T-helper 9 cell (primary cell): ENCODE data around the gene TMEM163.

Experiments used
- DNase-seq: peaks from one replicate; pipeline ENCODE4 v3.0.0-alpha.2; 2020

The TMEM163 gene

GRCh38 chr2:134452042-134452733 is 266.6 kb downstream of the TMEM163 start:
- no peak for DNase-seq

GRCh38 chr2:134451347-134451630 is 267.5 kb downstream of the TMEM163 start:
- DNase-seq, result no peak

- no peak for DNase-seq
Observed at GRCh38 chr2:134449751-134450513, 268.9 kb downstream of the TMEM163 start.

DNA sequence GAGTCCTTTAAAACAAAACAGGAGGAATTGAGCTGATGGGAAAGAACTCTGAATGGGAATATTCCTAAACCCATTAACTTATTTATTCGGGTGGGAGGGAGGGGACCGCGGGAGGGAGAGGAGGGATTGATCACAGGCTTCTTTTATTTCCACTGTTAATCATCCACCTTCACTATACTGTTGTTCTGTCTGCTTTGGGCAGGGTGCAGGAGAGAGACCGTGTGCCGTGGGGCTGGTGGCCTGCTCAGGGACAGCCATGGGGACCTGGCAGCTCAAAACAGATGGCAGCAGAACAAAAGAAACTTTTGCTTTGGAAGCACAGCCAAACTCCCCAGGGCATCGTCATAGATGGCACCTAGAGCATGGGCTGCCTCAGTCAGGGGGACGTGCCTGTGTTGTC is 269.6 kb downstream of the TMEM163 start:
- no peak for DNase-seq

DNA sequence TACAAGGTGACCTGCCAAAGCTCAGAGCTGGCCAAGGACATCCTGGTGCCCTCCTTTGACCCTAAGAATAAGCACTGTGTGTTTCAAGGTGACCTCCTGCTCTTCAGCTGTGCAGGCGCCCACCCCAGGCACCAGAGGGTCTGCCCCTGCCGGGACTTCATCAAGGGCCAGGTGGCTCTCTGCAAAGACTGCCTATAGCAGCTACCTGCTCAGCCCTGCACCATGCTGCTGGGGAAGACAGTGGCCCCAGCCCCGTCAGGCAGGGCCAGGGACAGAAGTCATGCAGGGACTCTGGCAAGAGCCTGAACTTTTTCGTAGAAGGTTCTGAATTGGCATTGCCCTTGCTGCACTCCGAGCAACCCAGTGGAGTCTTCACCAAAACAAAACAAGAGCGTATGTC is 270.1 kb downstream of the TMEM163 start:
- no peak for DNase-seq

- no peak for DNase-seq
Observed at GRCh38 chr2:134447669-134448068, 271.1 kb downstream of the TMEM163 start.

- DNase-seq, result no peak
Observed at GRCh38 chr2:134446383-134447017, 272.3 kb downstream of the TMEM163 start.

DNA sequence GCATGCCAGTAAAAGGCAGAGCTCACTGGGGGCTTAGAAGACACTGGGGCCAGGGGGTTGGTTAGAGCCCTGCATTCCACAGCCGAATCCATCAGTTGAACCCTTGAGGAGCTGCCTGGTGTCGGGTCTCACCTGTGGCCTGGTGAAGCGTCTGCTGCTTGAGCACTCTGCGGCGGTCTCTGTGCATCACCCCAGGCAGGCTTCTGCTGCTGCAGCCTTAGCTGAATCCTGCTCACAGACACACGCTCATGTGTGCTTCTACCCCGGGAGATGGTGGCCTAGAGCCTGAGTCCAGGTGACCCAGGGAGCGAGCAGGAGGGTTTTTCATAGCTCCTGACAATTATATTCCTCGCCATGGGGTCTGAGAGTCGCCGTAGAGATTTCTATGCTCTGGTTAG is 272.8 kb downstream of the TMEM163 start:
- no peak for DNase-seq

DNA sequence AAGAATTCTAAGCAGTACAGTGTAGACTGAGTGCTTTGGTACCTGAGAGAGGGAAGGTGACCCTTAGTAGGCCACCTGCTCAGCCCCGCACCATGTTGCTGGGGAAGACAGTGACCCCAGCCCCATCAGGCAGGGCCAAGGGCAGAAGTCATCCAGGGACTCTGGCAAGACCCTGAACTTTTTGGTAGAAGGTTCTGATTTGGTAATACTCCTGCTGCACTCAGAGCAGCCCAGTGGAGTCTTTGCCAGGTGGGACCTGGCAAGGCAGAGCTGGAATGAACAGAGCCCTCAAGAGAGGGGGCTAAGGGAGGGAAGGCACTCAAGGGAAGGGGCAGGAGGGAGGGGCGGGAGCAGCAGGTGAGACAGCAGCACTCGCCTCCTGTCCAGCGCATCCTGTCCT is 273.7 kb downstream of the TMEM163 start:
- no peak for DNase-seq

DNA sequence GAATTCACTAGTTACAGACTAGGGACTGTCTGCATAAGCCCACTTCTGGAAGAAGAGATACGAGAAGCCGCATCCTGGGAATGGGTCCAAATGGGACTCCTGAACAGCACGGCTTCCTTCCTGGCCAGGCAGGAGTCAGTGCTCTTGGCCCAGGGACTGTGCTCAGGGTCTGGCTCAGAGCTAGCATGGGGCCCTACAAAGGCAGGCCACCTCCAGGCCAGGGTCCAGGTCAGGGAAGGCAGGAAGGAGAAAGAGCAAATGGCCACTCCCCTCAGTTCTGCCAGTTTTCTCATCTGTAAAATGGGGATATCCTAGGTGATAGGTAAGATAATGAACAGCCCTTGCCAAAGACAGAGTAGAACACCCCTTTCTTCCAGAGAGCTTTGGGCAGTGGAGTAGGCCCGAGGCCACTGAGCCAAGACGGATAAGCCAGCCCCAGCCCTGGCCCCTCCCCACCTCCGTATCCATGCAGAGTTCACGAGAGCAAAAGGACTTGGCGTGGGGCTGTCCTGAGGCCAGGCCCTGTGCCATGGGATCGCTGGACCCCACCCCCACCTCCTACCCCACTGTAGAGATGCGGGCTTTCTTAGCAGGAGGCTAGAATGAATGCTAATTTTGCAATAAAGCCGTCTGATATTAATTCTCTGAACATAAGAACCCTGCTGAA is 274.9 kb downstream of the TMEM163 start:
- no peak for DNase-seq

GRCh38 chr2:134441153-134441863 is 277.5 kb downstream of the TMEM163 start:
- DNase-seq, result no peak

- no peak for DNase-seq
Observed at GRCh38 chr2:134440336-134440909, 278.4 kb downstream of the TMEM163 start.

DNA sequence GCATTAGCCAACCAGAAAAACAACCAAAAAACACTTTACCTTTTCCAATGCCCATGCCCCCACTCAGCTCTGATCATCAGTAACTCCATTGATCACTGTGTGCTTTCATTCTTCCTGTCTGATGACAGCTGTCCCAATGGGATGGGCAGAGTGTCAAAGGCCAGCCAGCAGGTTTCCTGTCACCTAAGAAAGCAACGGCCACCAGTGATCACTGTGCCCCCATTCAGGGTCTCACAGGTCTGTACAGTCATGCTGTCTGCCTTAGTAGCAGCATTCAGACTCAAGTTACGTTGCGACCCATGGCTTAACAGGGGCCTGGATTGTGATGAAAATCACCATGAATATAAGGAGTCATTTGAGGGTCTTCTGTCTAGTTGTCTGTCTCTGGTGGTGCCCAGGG is 280.4 kb downstream of the TMEM163 start:
- no peak for DNase-seq

GRCh38 chr2:134436706-134437105 is 282.1 kb downstream of the TMEM163 start:
- DNase-seq, result no peak

DNA sequence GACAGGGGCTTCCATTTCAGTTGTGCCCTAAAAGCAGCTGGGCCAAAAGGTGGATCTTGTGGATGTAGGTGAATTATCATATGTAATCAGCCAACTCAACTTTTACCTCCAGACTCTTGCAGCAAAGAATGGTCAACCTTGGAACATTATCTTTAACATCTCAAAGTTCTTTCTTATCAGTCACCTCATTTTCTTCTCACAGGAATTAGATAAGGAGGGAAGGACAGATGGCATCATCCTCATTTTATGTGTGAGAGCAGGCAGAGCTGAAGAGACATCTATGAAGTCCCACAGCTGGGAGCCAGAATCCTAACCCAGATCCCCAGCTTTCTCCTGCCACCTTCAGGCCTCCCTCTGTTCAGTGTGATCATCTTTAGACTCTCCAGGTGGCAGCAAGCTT is 282.9 kb downstream of the TMEM163 start:
- DNase-seq, result no peak

DNA sequence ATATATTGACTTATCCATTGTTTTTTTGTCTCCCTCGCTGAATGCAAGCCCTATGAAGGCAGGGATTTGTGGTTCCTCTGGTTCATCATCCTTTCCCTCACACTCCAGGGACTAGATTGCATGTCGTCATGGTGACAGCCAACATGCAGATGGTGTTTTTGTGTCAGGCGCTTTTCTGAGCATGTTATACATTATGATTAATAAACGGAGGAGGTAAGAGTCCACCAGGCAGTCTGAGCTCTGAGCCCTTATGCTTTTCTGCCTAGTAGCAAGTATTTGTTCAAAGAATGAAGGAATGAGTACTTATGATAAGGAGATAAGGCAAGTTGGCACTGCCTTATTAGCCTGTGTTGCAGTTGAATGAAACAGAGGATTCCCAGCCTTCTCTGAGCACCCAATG is 283.3 kb downstream of the TMEM163 start:
- no peak for DNase-seq

- no peak for DNase-seq
Observed at GRCh38 chr2:134433979-134434378, 284.8 kb downstream of the TMEM163 start.

DNA sequence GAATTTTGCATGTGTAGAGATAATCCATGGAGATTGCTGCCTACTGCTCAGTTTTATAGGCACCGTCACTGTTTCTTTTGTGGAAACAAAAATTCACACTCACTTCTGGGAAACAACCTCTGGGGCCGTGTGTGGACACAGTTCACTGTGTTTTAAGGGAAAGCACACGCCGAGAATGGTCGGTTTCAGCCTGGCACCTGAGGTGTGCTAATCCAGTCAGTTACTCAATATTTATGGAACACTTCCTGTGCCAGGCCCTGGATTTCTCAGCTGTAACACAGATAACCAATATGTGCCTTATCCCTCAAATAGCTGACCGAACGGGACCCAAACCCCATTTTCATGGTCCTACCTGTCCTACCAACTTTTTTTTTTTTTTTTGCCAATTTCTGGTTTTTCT is 285.3 kb downstream of the TMEM163 start:
- DNase-seq, result no peak

GRCh38 chr2:134432435-134432883 is 286.3 kb downstream of the TMEM163 start:
- no peak for DNase-seq

DNA sequence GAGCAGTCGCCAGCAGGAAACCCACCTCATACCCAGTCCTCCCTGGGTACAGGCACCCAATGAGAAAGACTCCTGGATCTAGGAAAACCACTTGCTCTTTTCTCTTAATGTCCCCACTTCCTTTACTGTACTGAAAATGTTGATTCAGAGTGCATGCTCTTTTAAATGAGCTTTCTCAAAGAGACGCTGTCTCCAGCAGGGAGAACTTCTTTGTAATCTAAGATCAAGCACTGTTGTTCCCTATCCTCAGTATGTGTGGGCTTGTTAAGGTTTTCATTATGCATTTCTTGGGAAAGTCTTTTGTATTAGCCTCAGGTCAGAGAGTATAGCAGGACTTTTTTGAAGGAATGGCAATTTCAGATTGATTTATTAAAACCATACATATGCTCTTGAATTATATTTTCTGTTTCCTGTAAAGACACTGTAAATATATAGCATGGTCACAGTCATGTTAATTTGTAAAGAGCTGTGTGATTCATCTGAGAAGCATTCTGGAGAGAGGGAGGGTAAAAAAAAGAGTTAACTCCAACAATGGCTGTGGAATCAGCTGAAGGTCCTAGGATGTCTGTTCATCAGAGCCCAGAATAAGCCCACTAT is 286.9 kb downstream of the TMEM163 start:
- no peak for DNase-seq

DNA sequence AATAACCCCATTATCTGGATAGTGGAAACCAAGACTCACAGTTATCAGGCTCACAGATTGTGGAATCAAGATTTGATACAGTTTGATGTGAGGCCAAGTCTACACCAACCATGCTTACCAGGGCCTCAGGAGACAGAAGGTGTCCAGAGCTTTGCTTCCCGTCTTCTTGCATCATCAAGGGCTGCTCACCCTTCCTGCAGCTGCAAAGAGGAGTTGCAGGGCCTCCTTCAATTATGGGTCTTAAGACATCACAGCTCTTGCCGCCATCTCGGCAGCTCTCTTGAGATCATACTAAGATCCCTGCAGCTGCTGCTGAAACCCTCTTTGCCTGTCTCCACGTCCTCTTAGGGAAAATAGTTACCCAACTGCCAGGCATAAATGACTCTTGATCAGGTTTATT is 288.9 kb downstream of the TMEM163 start:
- DNase-seq, result no peak

GRCh38 chr2:134426721-134427120 is 292.1 kb downstream of the TMEM163 start:
- no peak for DNase-seq
